Heart left ventricle (tissue), 16 donors: ENCODE data around the gene BLM. TPM values are rescaled to one million over a fixed set of nuclear protein-coding genes. Genes with fewer than 3 reads are reported as not detected.

Source experiments
- ATAC-seq, 4 donors: fragments of 200-7000 bp; cut with Tn5 transposase; one replicate each; pipeline ENCODE4 v1.9.1; 2020 to 2022; ENCODE audit warnings: moderate library complexity in 4 of 4, mild to moderate bottlenecking in 3 of 4, moderate number of reproducible peaks in 1 of 4
- DNase-seq, 5 donors: peaks; one replicate each; pipeline ENCODE4 v3.0.0-alpha.2; 2020
- H3K27ac ChIP-seq, 12 donors: fragments of 200-600 bp; sonication (generic) in 4 of 12; one replicate each; pipeline versions ENCODE4 v1.5.0 to v1.8.0; 2016 to 2022; ENCODE audit warnings: mild to moderate bottlenecking in 2 of 12
- H3K27me3 ChIP-seq, 9 donors: fragments of 200-600 bp; sonication (generic) in 2 of 9; one replicate each; pipeline versions ENCODE4 v1.5.1 to v1.8.0; 2016 to 2022; ENCODE audit warnings: mild to moderate bottlenecking in 3 of 9
- H3K36me3 ChIP-seq, 9 donors: fragments of 200-600 bp; sonication (generic) in 2 of 9; one replicate each; pipeline versions ENCODE4 v1.5.0 to v1.8.0; 2018 to 2022; ENCODE audit warnings: mild to moderate bottlenecking in 2 of 9
- H3K4me1 ChIP-seq, 12 donors: fragments of 200-600 bp; sonication (generic) in 4 of 12; one replicate each; pipeline versions ENCODE4 v1.5.0 to v1.8.0; 2016 to 2022; ENCODE audit warnings: mild to moderate bottlenecking in 3 of 12
- H3K4me3 ChIP-seq, 12 donors: fragments of 200-600 bp; sonication (generic) in 4 of 12; one replicate each; pipeline versions ENCODE4 v1.5.0 to v1.8.0; 2017 to 2022; ENCODE audit warnings: mild to moderate bottlenecking in 9 of 12, moderate library complexity in 4 of 12
- H3K9me3 ChIP-seq, 12 donors: fragments of 200-600 bp; sonication (generic) in 4 of 12; one replicate each; pipeline versions ENCODE4 v1.5.0 to v1.8.0; 2016 to 2022; ENCODE audit warnings: mild to moderate bottlenecking in 1 of 12
- POLR2A ChIP-seq, 2 donors: fragments of 450-650 bp; IDR thresholded peaks; one replicate each; pipeline ENCODE4 v1.6.1; 2017; ENCODE audit warnings: antibody characterized with exemption in 2 of 2, mild to moderate bottlenecking in 2 of 2, moderate library complexity in 2 of 2
- WGBS, 4 donors: extraction: QIAGEN DNeasy Blood & Tissue Kit in 2 of 4; methylation state at CpG; one replicate each; pipeline versions ENCODE4 v1.1.5 to v1.1.7; 2013 to 2018; 5-methylcytosine and 5-hydroxymethylcytosine counted together
- intact Hi-C, 10 donors: fragments of 100-400 bp; cut with DNase I; formaldehyde crosslinking; loops; one replicate each; pipeline versions ENCODE4 v1.11.1 to v1.14.2; 2022
- polyA plus RNA-seq, 2 donors: library from polyadenylated mRNA; stranded (reverse); fragments of 200-250 nt; gene quantifications; one replicate each; pipeline ENCODE4 v1.2.3, GENCODE V29; 2013
- total RNA-seq, 9 donors: library from RNA; depleted of rRNA in 2 of 9; stranded (reverse); fragments of >200 nt in 2 of 9; fragmentation: NEBNext Ultra II Directional in 3 of 9; extraction: Animal tissue kit (Norgen Biotek cat#: 25700) in 3 of 9; gene quantifications; one replicate each; pipeline versions ENCODE4 v1.1.0 to v1.2.4, GENCODE V29; 2016 to 2023
- TF ChIP-seq, protein P1 (sequence below), 12 donors: fragments of 200-600 bp; sonication (generic) in 4 of 12; IDR thresholded peaks; one replicate each; pipeline versions ENCODE4 v1.5.0 to v1.8.0; 2018 to 2022; ENCODE audit warnings: antibody characterized with exemption in 12 of 12, mild to moderate bottlenecking in 5 of 12
- donor health status: ischemic (EF 13 %, LVEDD 7.1; RV severe dilation, severe dysfunction).
- donor health status: healthy with polysubstance abuse.
- donor health status: DM: no; HTN: yes; CAD: no.
- donor health status: DM: no; HTN: no; CAD: no.
- donor health status: ischemic (EF 25% LVEDD 6.9; RV normal size, moderate dysfunction).
- donor health status: ischemic (EF 25% LVEDD 5.7; RV mildly dilated, moderate dysfunction).
- donor health status: healthy.
- donor health status: DM: yes; HTN: yes; CAD: no.
- donor health status: ischemic (EF 35%, LVEDD 5.7; RV mildly dilated, moderate dysfunction).
- donor health status: nonischemic (EF 11% LVEDD 7.7; RV severe dilation, severe dysfunction).
- donor health status: DM: yes; HTN: yes; CAD: no.
- donor health status: PGD.
- donor health status: ischemic (EF 29% LVEDD 5.4; RV normal size, mild dysfunction).
- donor health status: nonischemic (EF 23%, LVEDD 6.1; RV moderate dilation, normal function).

Gene BLM
- total and polyA plus RNA-seq, 11 donors: 4.3 to 39.6 (median 12.2) TPM

GRCh38 chr15:90864507-90864906 is 147.4 kb downstream of the BLM start:
- Histone ChIP-seq H3K9me3 (no peaks in the 10 kb centered on the region), H3K27me3 (no peaks in the 10 kb centered on the region), H3K36me3 (no peaks in the 10 kb centered on the region), H3K4me3 (no peak overlapping the region), H3K4me1 (peaks cover 4 to 50% (median 17%) of the 10 kb centered on the region in 12 donors), H3K27ac (no peak overlapping the region)
- intact Hi-C loops: loop anchor here in 2 of 10 donors (5.0 to 10.0 kb wide), 3 partner anchors 42 to 140 kb away; no protein-coding TSS in a partner anchor
- WGBS, 4 donors: 93 to 97% (median 96%) methylated on average over 10 of the region's 10 CpGs
- TF ChIP-seq, protein P1, sequence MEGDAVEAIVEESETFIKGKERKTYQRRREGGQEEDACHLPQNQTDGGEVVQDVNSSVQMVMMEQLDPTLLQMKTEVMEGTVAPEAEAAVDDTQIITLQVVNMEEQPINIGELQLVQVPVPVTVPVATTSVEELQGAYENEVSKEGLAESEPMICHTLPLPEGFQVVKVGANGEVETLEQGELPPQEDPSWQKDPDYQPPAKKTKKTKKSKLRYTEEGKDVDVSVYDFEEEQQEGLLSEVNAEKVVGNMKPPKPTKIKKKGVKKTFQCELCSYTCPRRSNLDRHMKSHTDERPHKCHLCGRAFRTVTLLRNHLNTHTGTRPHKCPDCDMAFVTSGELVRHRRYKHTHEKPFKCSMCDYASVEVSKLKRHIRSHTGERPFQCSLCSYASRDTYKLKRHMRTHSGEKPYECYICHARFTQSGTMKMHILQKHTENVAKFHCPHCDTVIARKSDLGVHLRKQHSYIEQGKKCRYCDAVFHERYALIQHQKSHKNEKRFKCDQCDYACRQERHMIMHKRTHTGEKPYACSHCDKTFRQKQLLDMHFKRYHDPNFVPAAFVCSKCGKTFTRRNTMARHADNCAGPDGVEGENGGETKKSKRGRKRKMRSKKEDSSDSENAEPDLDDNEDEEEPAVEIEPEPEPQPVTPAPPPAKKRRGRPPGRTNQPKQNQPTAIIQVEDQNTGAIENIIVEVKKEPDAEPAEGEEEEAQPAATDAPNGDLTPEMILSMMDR (IDR thresholded peaks at IDR 0.05): no peak
- TF ChIP-seq POLR2A (IDR thresholded peaks at IDR 0.05): no peak
- DNase-seq (no peak), ATAC-seq (no peak)

DNA sequence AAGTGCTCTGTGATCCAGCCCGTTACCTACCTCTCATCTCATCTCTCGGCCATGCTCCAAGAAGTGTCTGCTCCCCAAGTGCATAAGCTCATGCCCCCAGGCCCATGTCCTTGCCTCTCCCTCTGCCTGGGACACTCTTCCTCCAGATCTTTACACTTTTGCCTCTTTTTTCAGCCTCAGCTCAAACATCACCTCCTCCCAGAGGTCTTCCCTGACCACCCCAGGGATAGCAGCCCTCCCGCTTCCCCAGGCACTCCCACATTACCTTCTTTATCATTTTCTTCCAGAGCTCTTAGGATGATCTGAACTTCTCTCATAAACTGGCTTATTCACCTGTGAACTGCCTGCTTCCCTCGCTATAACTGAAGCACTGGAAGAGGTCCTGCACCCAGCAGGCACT is 148.6 kb downstream of the BLM start:
- Histone ChIP-seq H3K27me3 (no peaks in the 10 kb centered on the region), H3K4me1 (peaks cover 11 to 52% (median 26%) of the 10 kb centered on the region in 12 donors), H3K4me3 (no peak overlapping the region), H3K27ac (no peak overlapping the region), H3K9me3 (no peaks in the 10 kb centered on the region), H3K36me3 (no peaks in the 10 kb centered on the region)
- WGBS, 4 donors: 93 to 97% (median 95%) methylated on average over 4 of the region's 4 CpGs
- TF ChIP-seq, protein P1 (IDR thresholded peaks at IDR 0.05): no peak
- TF ChIP-seq POLR2A (IDR thresholded peaks at IDR 0.05): no peak
- no peak for ATAC-seq
- intact Hi-C loops: loop anchor here in 3 of 10 donors (5.0 to 10.0 kb wide), 3 partner anchors 101 to 158 kb away; no protein-coding TSS in a partner anchor
- DNase-seq: no peak

Other genes with a start within 250 kb of the BLM start
- 10 to 100 TPM; 21.5 to 42.2 (median 26.8) TPM for gene CRTC3, start 187.4 kb upstream of the BLM start, total RNA-seq
- gene CRTC3, start 187.4 kb upstream of the BLM start, polyA plus RNA-seq: 10 to 100 TPM; 12.0 to 22.6 TPM
- gene FURIN, start 151.2 kb downstream of the BLM start, total RNA-seq: 100 to 1,000 TPM in 2 of 9 donors, 10 to 100 TPM in 7; 38.7 to 122 (median 64.8) TPM
- gene FURIN, start 151.2 kb downstream of the BLM start, polyA plus RNA-seq: 100 to 1,000 TPM in 1 of 2 donors, 10 to 100 TPM in 1; 37.2 to 174 TPM
- 10 to 100 TPM; 10.7 to 37.5 (median 15.9) TPM for gene FES, start 167.2 kb downstream of the BLM start, total RNA-seq
- 10 to 100 TPM; 15.6 to 16.4 TPM for gene FES, start 167.2 kb downstream of the BLM start, polyA plus RNA-seq
- gene MAN2A2, start 186.0 kb downstream of the BLM start, total RNA-seq: 100 to 1,000 TPM in 3 of 9 donors, 10 to 100 TPM in 6; 62.2 to 145 (median 89.0) TPM
- 10 to 100 TPM; 38.7 to 42.3 TPM for gene MAN2A2, start 186.0 kb downstream of the BLM start, polyA plus RNA-seq
- 10 to 100 TPM; 10.9 to 19.9 (median 15.2) TPM for gene HDDC3, start 215.2 kb downstream of the BLM start, total RNA-seq
- gene HDDC3, start 215.2 kb downstream of the BLM start, polyA plus RNA-seq: 10 to 100 TPM; 13.9 to 16.8 TPM
- 10 to 100 TPM; 12.0 to 34.0 (median 21.9) TPM for gene UNC45A, start 217.9 kb downstream of the BLM start, total RNA-seq
- 10 to 100 TPM; 20.0 to 24.9 TPM for gene UNC45A, start 217.9 kb downstream of the BLM start, polyA plus RNA-seq
- 10 to 100 TPM in 1 of 9 donors, 1 to 10 TPM in 8; 5.6 to 11.1 (median 7.3) TPM for gene RCCD1, start 237.5 kb downstream of the BLM start, total RNA-seq
- 1 to 10 TPM; 5.4 to 6.9 TPM for gene RCCD1, start 237.5 kb downstream of the BLM start, polyA plus RNA-seq